NCI-H2171 (cell line): ENCODE measurements around the gene PPP1R16B.

Experiments
- DNase-seq: peaks from one replicate; lab custom pipeline; 2025; lab: John Stamatoyannopoulos, UW

Gene PPP1R16B

GRCh38 chr20:38968090-38968489, 162.6 kb downstream of the PPP1R16B start:
- no peak for DNase-seq

GRCh38 chr20:38969708-38970107, 164.2 kb downstream of the PPP1R16B start:
- DNase-seq = no peak

- no peak for DNase-seq
Observed at GRCh38 chr20:38970302-38970701, 164.8 kb downstream of the PPP1R16B start.
